Activated CD4-positive, alpha-beta T cell treated with anti-CD3 and anti-CD28 coated beads, Interleukin-2, amount 50 U/mL, for 1 hour (primary cell): ENCODE measurements around the gene TBC1D1.

ENCODE experiments used
- DNase-seq: peaks from one replicate; pipeline ENCODE4 v3.0.0-alpha.2; 2020

TBC1D1 gene

GRCh38 chr4:38058151-38058550, 167.3 kb downstream of the TBC1D1 start:
- DNase-seq: no peak

- no peak for DNase-seq
These were observed 170.0 kb downstream of the TBC1D1 start for GRCh38 chr4:38060829-38061431.

- DNase-seq: peak; percentile 66
These were observed 171.3 kb downstream of the TBC1D1 start for GRCh38 chr4:38062088-38062775.

- DNase-seq: no peak
These were observed 171.9 kb downstream of the TBC1D1 start for GRCh38 chr4:38062776-38063097.

GRCh38 chr4:38065176-38065575, 174.3 kb downstream of the TBC1D1 start:
- DNase-seq: no peak

- no peak for DNase-seq
These were observed 175.0 kb downstream of the TBC1D1 start for GRCh38 chr4:38065900-38066299.

- no peak for DNase-seq
These were observed 176.6 kb downstream of the TBC1D1 start for GRCh38 chr4:38067499-38067898.

GRCh38 chr4:38068107-38068506, 177.2 kb downstream of the TBC1D1 start:
- no peak for DNase-seq

GRCh38 chr4:38069271-38069760, 178.4 kb downstream of the TBC1D1 start:
- DNase-seq: peak; percentile 36

GRCh38 chr4:38071801-38072431, 181.0 kb downstream of the TBC1D1 start:
- DNase-seq: no peak

- DNase-seq: no peak
These were observed 181.7 kb downstream of the TBC1D1 start for GRCh38 chr4:38072578-38072977.

GRCh38 chr4:38073596-38074234, 182.8 kb downstream of the TBC1D1 start:
- no peak for DNase-seq

GRCh38 chr4:38075370-38076152, 184.7 kb downstream of the TBC1D1 start:
- no peak for DNase-seq

- DNase-seq: no peak
These were observed 185.3 kb downstream of the TBC1D1 start for GRCh38 chr4:38076153-38076669.

GRCh38 chr4:38077791-38078489, 187.1 kb downstream of the TBC1D1 start:
- DNase-seq: no peak

- no peak for DNase-seq
These were observed 187.9 kb downstream of the TBC1D1 start for GRCh38 chr4:38078590-38079421.

GRCh38 chr4:38080061-38080974, 189.4 kb downstream of the TBC1D1 start:
- DNase-seq: no peak

- no peak for DNase-seq
These were observed 191.1 kb downstream of the TBC1D1 start for GRCh38 chr4:38082021-38082420.

GRCh38 chr4:38082424-38083385, 191.8 kb downstream of the TBC1D1 start:
- no peak for DNase-seq
